RWPE1 (cell line): Measurements from ENCODE around the gene GIMAP2.

Experiments
- CTCF ChIA-PET: fragments of 350-600 bp; sonication (Branson Sonifier 250); formaldehyde crosslinking; extraction: SDS; loops from one replicate; lab custom pipeline; 2021; lab: Yijun Ruan, JAX
- POLR2A ChIA-PET: fragments of 400-600 bp; formaldehyde crosslinking; extraction: SDS; loops from one replicate; lab custom pipeline; 2020; ENCODE audit warnings: antibody characterized with exemption; ENCODE audit not compliant: low non-redundant PET; lab: Yijun Ruan, JAX
- DNase-seq: peaks from one replicate; pipeline ENCODE4 v3.0.0; 2012; ENCODE audit warnings: low spot score
- H3K27ac ChIP-seq: fragments of 450-650 bp; 2 replicates; pipeline ENCODE4 v1.5.1; 2017
- TF ChIP-seq, protein P1 (sequence below): fragments of 450-650 bp; conservative IDR thresholded peaks from 2 replicates; pipeline ENCODE4 v1.5.1; 2017; ENCODE audit warnings: low read depth, mild to moderate bottlenecking

GIMAP2 gene

DNA sequence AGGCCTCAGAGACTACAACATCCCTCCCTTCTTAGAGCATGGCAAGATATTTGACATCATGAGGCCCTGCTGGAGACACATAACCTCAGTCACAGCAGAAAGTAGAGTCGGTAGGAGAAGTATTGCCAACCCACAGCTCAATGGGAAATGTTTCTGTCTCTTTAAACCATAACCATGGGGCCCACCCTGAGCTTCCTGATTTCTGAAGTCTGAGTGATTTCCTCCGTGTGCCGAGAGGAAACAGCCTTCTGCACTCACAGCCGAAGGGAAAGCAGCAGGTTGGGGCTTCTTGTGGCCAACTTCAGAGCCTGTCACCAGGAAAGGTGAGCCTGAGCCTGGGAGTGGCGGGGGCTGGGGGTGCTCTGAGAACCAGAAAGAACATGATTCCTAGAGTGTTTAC is 30.9 kb downstream of the GIMAP2 start, which contains the start of gene GIMAP1:
Gene GIMAP1, plus strand, starts transcription at position 246 of the 400 bp plus-strand sequence. CDS start 2,435 bp downstream, outside the sequence.
- DNase-seq, result no peak

DNA sequence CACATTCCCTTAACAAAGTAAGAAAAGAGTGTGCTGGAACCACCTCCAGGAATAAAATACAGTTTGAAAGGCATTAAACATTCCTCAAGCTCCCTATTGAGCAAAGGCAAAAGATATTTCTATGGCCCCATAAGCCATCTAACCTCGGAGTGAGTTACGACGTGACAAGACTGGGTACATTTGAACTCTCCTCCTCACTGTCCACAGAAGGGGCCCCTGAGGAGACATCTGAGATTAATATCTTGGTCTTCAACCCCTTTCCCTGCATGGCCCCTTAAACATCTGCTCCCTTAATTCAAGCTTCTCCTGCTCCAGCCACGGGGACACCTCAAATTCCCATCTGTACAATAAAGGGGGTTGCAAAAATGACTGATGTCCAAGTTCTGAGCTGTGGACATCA is 31.4 kb downstream of the GIMAP2 start:
- H3K27ac ChIP-seq, result no peak overlapping the region
- ChIA-PET POLR2A (no interaction called here), CTCF (no interaction called here)
- TF ChIP-seq, protein P1, sequence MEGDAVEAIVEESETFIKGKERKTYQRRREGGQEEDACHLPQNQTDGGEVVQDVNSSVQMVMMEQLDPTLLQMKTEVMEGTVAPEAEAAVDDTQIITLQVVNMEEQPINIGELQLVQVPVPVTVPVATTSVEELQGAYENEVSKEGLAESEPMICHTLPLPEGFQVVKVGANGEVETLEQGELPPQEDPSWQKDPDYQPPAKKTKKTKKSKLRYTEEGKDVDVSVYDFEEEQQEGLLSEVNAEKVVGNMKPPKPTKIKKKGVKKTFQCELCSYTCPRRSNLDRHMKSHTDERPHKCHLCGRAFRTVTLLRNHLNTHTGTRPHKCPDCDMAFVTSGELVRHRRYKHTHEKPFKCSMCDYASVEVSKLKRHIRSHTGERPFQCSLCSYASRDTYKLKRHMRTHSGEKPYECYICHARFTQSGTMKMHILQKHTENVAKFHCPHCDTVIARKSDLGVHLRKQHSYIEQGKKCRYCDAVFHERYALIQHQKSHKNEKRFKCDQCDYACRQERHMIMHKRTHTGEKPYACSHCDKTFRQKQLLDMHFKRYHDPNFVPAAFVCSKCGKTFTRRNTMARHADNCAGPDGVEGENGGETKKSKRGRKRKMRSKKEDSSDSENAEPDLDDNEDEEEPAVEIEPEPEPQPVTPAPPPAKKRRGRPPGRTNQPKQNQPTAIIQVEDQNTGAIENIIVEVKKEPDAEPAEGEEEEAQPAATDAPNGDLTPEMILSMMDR, result no peak
- DNase-seq, result no peak

More for the DNA sequence above, 30.9 kb downstream of the GIMAP2 start, which contains the start of gene GIMAP1:
- H3K27ac ChIP-seq, result no peak within 1 kb of the TSS
- ChIA-PET CTCF (no interaction called here), POLR2A (no interaction called here)
- TF ChIP-seq, protein P1, result no peak

DNA sequence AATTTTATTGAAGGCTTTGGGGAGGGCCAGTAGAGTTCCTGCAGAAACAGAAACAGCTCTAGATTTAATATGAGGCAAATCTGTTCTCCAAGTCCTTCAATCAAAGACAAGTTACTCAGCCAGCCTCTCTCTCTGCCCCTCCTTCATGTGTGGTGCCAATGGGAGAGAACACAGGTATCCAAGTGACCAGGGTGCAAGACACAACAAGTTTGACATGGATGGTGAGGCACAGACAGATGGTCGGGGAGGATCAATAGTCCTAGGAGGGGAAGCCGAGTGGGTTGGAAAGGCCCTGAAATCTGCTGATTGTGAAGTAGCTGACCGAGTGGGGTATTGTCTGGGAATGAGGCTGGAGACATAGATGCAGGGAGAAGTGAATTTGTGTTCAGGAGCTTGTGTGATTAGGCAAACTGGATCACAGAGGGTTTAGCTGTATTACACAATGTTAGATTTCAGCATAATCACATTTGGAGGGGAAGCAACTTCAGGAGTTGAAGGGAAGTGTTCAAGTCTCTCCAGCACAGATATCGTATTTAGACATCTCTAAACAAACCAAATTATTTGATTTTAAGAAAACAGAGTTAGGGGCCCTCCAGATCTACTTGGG is 32.4 kb downstream of the GIMAP2 start:
- TF ChIP-seq, protein P1, result no peak
- DNase-seq, result no peak
- ChIA-PET CTCF (no interaction called here), POLR2A (no interaction called here)
- no peak overlapping the region for H3K27ac ChIP-seq

DNA sequence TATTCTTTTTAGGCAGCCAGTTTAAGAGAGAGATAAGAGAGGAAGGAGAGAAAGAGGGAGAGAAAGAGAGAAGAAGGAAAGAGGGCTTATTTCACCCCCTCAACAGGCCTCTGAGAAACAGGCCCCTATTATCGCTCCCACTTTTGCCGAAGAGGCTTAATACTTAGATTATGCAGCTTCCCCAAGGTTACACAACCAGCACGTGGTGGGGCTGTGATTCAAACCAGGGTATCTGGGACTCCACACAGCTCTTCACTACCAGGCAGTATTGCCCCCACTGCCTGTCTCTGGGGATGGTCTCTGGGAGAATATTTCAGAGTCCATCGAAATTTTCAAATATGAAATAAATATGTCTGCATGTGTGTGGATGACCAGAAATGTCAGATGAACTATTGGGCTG is 33.9 kb downstream of the GIMAP2 start:
- DNase-seq, result no peak
- H3K27ac ChIP-seq, result no peak overlapping the region
- TF ChIP-seq, protein P1, result no peak
- ChIA-PET POLR2A (no interaction called here), CTCF (no interaction called here)

DNA sequence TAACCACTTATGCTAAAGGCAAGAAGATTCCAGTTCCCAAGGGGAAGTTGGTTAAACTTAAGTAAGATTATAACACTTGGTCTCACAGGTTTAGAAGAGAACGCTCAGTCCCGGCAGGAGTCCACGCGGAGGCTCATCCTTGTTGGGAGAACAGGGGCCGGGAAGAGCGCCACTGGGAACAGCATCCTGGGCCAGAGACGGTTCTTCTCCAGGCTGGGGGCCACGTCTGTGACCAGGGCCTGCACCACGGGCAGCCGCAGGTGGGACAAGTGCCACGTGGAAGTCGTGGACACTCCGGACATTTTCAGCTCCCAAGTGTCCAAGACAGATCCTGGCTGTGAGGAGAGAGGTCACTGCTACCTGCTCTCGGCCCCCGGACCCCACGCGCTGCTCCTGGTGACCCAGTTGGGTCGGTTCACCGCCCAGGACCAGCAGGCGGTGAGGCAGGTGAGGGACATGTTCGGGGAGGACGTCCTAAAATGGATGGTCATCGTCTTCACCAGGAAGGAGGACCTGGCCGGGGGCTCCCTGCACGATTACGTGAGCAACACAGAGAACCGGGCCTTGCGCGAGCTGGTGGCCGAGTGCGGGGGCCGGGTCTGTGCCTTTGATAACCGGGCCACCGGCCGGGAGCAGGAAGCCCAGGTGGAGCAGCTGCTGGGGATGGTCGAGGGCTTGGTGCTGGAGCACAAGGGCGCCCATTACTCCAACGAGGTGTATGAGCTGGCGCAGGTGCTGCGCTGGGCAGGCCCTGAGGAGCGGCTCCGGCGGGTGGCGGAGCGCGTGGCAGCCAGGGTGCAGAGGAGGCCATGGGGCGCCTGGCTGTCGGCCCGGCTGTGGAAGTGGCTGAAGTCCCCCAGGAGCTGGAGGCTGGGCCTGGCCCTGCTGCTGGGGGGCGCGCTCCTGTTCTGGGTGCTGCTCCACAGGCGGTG is 34.7 kb downstream of the GIMAP2 start:
- TF ChIP-seq, protein P1, result no peak
- CTCF ChIA-PET, result no interaction called here
- no peak overlapping the region for H3K27ac ChIP-seq
- POLR2A ChIA-PET, result no interaction called here
- no peak for DNase-seq

DNA sequence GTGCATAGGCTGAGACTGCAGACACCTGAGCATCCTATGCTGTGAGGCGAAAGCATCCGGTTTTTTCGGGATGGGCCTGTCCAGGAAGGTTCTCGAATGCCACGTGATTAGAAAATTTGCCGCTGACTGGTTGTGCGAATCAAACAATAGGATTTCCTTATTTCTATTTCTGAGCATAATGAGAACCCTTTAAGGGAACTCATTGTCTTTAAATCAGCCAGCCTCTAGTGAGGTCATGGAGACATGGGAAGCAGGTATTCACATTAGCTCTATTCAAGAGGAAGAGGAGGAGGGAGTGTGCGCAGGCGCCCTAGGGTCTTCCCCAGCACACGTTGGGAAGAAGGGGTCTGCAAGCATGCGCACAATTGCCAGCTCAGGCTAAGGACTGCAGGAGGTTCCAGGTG is 36.5 kb downstream of the GIMAP2 start:
- no peak for DNase-seq
- POLR2A ChIA-PET, result no interaction called here
- TF ChIP-seq, protein P1, result no peak
- CTCF ChIA-PET, result no interaction called here
- H3K27ac ChIP-seq, result no peak overlapping the region
